H9 (cell line): ENCODE results near the gene PRKCB. TPM values are rescaled to one million over a fixed set of nuclear protein-coding genes. Genes with fewer than 3 reads are reported as not detected.
A peak's percentile ranks its signal among the peaks of the same experiment; 100 is the strongest.

ENCODE experiments used
- DNase-seq: peaks from one replicate; pipeline ENCODE4 v3.0.0-alpha.2; 2017
- H2AFZ ChIP-seq: one replicate; pipeline ENCODE4 v1.6.1; 2013; ENCODE audit warnings: mild to moderate bottlenecking, low read length, control low read depth, moderate library complexity
- H2AK5ac ChIP-seq: 2 replicates; pipeline ENCODE4 v1.6.1; 2013; ENCODE audit warnings: low read length, control low read depth, mixed read lengths; ENCODE audit not compliant: insufficient read length
- H2BK120ac ChIP-seq: one replicate; pipeline ENCODE4 v1.6.1; 2013; ENCODE audit warnings: low read depth, mild to moderate bottlenecking, low read length, control low read depth, inconsistent platforms; ENCODE audit not compliant: poor library complexity, severe bottlenecking
- H2BK12ac ChIP-seq: 2 replicates; pipeline ENCODE4 v1.6.1; 2013; ENCODE audit warnings: low read length, control low read depth, mixed read lengths, low read depth; ENCODE audit not compliant: insufficient read length
- H2BK15ac ChIP-seq: 2 replicates; pipeline ENCODE4 v1.6.1; 2013; ENCODE audit warnings: low read depth, low read length, control low read depth
- H2BK20ac ChIP-seq: one replicate; pipeline ENCODE4 v1.6.1; 2013; ENCODE audit warnings: low read depth, mild to moderate bottlenecking, low read length, control low read depth, inconsistent platforms; ENCODE audit not compliant: poor library complexity, severe bottlenecking
- H2BK5ac ChIP-seq: 2 replicates; pipeline ENCODE4 v1.6.1; 2013; ENCODE audit warnings: low read length, control low read depth, mixed read lengths; ENCODE audit not compliant: insufficient read length
- H3K14ac ChIP-seq: 2 replicates; pipeline ENCODE4 v1.6.1; 2013; ENCODE audit warnings: low read length, control low read depth; ENCODE audit not compliant: insufficient read depth
- H3K18ac ChIP-seq: 2 replicates; pipeline ENCODE4 v1.6.1; 2013; ENCODE audit warnings: low read depth, mild to moderate bottlenecking, mixed read lengths, low read length, control low read depth; ENCODE audit not compliant: insufficient read length
- H3K23ac ChIP-seq: 2 replicates; pipeline ENCODE4 v1.6.1; 2013; ENCODE audit warnings: low read length, control low read depth, mixed read lengths, low read depth; ENCODE audit not compliant: insufficient read length
- H3K23me2 ChIP-seq: 2 replicates; pipeline ENCODE4 v1.6.1; 2013; ENCODE audit warnings: low read depth, mild to moderate bottlenecking, mixed read lengths, low read length, control low read depth; ENCODE audit not compliant: insufficient read length, poor library complexity, severe bottlenecking
- H3K27ac ChIP-seq: 2 replicates; pipeline ENCODE4 v1.5.1; 2013; ENCODE audit warnings: low read length, control low read depth, mixed read lengths, low read depth; ENCODE audit not compliant: insufficient read length
- H3K27me3 ChIP-seq: 2 replicates; pipeline ENCODE4 v1.6.1; 2013; ENCODE audit warnings: low read length, control low read depth, inconsistent platforms; ENCODE audit not compliant: insufficient read depth
- H3K4ac ChIP-seq: 2 replicates; pipeline ENCODE4 v1.6.1; 2013; ENCODE audit warnings: low read depth, mild to moderate bottlenecking, control low read depth, inconsistent platforms, low read length, moderate library complexity
- H3K4me1 ChIP-seq: 2 replicates; pipeline ENCODE4 v1.6.1; 2013; ENCODE audit warnings: low read length, control low read depth, inconsistent platforms; ENCODE audit not compliant: insufficient read depth
- H3K4me2 ChIP-seq: 2 replicates; pipeline ENCODE4 v1.6.1; 2013; ENCODE audit warnings: low read length, control low read depth, mixed read lengths; ENCODE audit not compliant: insufficient read length, insufficient read depth
- H3K56ac ChIP-seq: 2 replicates; pipeline ENCODE4 v1.6.1; 2013; ENCODE audit warnings: low read depth, mild to moderate bottlenecking, mixed read lengths, low read length, control low read depth; ENCODE audit not compliant: insufficient read length
- H3K79me1 ChIP-seq: 2 replicates; pipeline ENCODE4 v1.6.1; 2013; ENCODE audit warnings: low read depth, mild to moderate bottlenecking, moderate library complexity, low read length, control low read depth, inconsistent platforms; ENCODE audit not compliant: insufficient read depth, poor library complexity, severe bottlenecking
- H3K79me2 ChIP-seq: 2 replicates; pipeline ENCODE4 v1.6.1; 2013; ENCODE audit warnings: low read length, control low read depth, inconsistent platforms; ENCODE audit not compliant: insufficient read depth
- H3K9ac ChIP-seq: 2 replicates; pipeline ENCODE4 v1.6.1; 2013; ENCODE audit warnings: low read length, control low read depth, mixed read lengths; ENCODE audit not compliant: insufficient read length; ENCODE audit errors: extremely low read depth
- H3K9me3 ChIP-seq: one replicate; pipeline ENCODE4 v1.6.1; 2013; ENCODE audit warnings: low read depth, low read length, inconsistent platforms; ENCODE audit not compliant: control insufficient read depth
- H3T11ph ChIP-seq: one replicate; pipeline ENCODE4 v1.6.1; 2013; ENCODE audit warnings: mild to moderate bottlenecking, low read length, control low read depth, inconsistent platforms
- H4K20me1 ChIP-seq: one replicate; pipeline ENCODE4 v1.6.1; 2013; ENCODE audit not compliant: control insufficient read depth, insufficient read length, insufficient read depth
- H4K5ac ChIP-seq: 2 replicates; pipeline ENCODE4 v1.6.1; 2013; ENCODE audit warnings: low read depth, mild to moderate bottlenecking, mixed read lengths, low read length, control low read depth; ENCODE audit not compliant: insufficient read length
- H4K8ac ChIP-seq: replicated peaks from 2 replicates; pipeline ENCODE4 v1.6.1; 2013; ENCODE audit warnings: low read length, control low read depth, mixed read lengths, low read depth; ENCODE audit not compliant: insufficient read length
- H4K91ac ChIP-seq: 2 replicates; pipeline ENCODE4 v1.6.1; 2013; ENCODE audit warnings: low read depth, mild to moderate bottlenecking, moderate library complexity, mixed read lengths, low read length, control low read depth; ENCODE audit not compliant: insufficient read length
- H3K27ac Mint-ChIP-seq, 3 experiments: 2 replicates in 2 of 3; 3 replicates in 1 of 3; pipeline ENCODE4 v1.8.0; 2020 to 2021; ENCODE audit warnings: mixed read lengths in 3 of 3, mild to moderate bottlenecking in 1 of 3, moderate library complexity in 1 of 3
- H3K27me3 Mint-ChIP-seq: 2 replicates; pipeline ENCODE4 v1.8.0; 2021; ENCODE audit warnings: low read depth, mild to moderate bottlenecking, moderate library complexity, mixed read lengths
- H3K36me3 Mint-ChIP-seq, 3 experiments: 2 replicates in 2 of 3; 3 replicates in 1 of 3; pipeline ENCODE4 v1.8.0; 2020 to 2021; ENCODE audit warnings: low read depth in 3 of 3, mixed read lengths in 3 of 3; ENCODE audit not compliant: insufficient read depth in 1 of 3
- H3K4me1 Mint-ChIP-seq, 2 experiments: 2 replicates each; pipeline ENCODE4 v1.8.0; 2020; ENCODE audit warnings: mixed read lengths in 2 of 2
- H3K4me3 Mint-ChIP-seq, 2 experiments: 2 replicates in 1 of 2; 3 replicates in 1 of 2; pipeline ENCODE4 v1.8.0; 2020 to 2021; ENCODE audit warnings: mild to moderate bottlenecking in 2 of 2, mixed read lengths in 2 of 2, moderate library complexity in 1 of 2
- H3K9me3 Mint-ChIP-seq, 2 experiments: 2 replicates in 1 of 2; 3 replicates in 1 of 2; pipeline ENCODE4 v1.8.0; 2020; ENCODE audit warnings: mild to moderate bottlenecking in 2 of 2, mixed read lengths in 2 of 2, moderate library complexity in 1 of 2
- WGBS: extraction: QIAGEN DNeasy Blood & Tissue Kit; methylation state at CpG from one replicate; pipeline ENCODE4 v1.1.7; 2013; ENCODE audit warnings: missing lambda C conversion rate, low lambda C conversion rate, mixed read lengths; ENCODE audit not compliant: insufficient read length; ENCODE audit errors: extremely low coverage; 5-methylcytosine and 5-hydroxymethylcytosine counted together
- total RNA-seq: library from RNA; stranded (reverse); gene quantifications from 2 replicates; pipeline ENCODE4 v1.2.1, GENCODE V29; 2021
- TF ChIP-seq, protein P1 (sequence below): fragments of 200-600 bp; sonication (generic); conservative IDR thresholded peaks from 3 replicates; pipeline ENCODE4 v1.8.0; 2021; ENCODE audit warnings: antibody characterized with exemption, mild to moderate bottlenecking

Gene PRKCB
- total RNA-seq, 1 experiment from 2014 or later, result 7.0 TPM

DNA sequence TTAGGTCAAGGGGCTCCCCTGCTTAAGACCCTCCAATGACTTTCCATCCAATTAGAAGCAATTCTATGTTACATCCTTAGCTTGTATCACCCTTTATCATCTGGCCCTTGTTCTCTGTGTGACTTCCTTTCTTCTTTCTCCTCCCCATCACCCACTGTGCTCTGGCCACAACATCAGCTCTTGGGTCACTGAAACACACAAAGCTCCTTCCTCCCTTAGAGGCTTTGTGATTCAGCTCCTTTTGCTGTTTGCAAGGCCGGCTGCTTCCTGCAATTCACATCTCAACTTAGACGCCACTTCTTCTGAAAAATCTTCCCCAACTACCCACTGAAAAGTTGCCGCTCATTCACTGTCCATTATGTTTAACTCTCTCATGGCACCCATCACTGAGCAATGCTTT lies 289.4 kb downstream of the PRKCB start:
- Mint-ChIP-seq H3K9me3 (no peaks in the 10 kb centered on the region), H3K27me3 (no peaks in the 10 kb centered on the region), H3K4me3 (no peak overlapping the region), H3K27ac (peak overlapping the region; percentile 6 to 21 (median 13); a peak in 5 of 7 replicates), H3K36me3 (peaks cover 0 to 2% (median 0%) of the 10 kb centered on the region in 3 experiments; a peak in 2 of 7 replicates), H3K4me1 (peaks cover 27 to 30% of the 10 kb centered on the region in 2 experiments)
- Histone ChIP-seq H4K8ac (no peak overlapping the region), H3T11ph (no peak overlapping the region), H3K23ac (no peak overlapping the region), H3K14ac (no peak overlapping the region), H3K79me2 (no peaks in the 10 kb centered on the region), H2AFZ (no peak overlapping the region), H2AK5ac (no peak overlapping the region), H2BK12ac (no peak overlapping the region), H3K27ac (no peak overlapping the region), H4K91ac (no peak overlapping the region), H2BK120ac (no peak overlapping the region), H3K56ac (no peak overlapping the region), H3K27me3 (no peaks in the 10 kb centered on the region), H3K23me2 (no peaks in the 10 kb centered on the region), H2BK20ac (no peak overlapping the region), H3K9ac (no peak overlapping the region), H3K79me1 (no peaks in the 10 kb centered on the region), H3K4me2 (no peak overlapping the region), H3K4me1 (peaks cover 6% of the 10 kb centered on the region; the same call in 1 of the 2 replicates), H3K18ac (no peak overlapping the region), H4K20me1 (no peaks in the 10 kb centered on the region), H2BK5ac (no peak overlapping the region), H2BK15ac (no peak overlapping the region), H3K4ac (no peak overlapping the region), H3K9me3 (no peaks in the 10 kb centered on the region), H4K5ac (no peak overlapping the region)
- no peak for DNase-seq
- TF ChIP-seq, protein P1, sequence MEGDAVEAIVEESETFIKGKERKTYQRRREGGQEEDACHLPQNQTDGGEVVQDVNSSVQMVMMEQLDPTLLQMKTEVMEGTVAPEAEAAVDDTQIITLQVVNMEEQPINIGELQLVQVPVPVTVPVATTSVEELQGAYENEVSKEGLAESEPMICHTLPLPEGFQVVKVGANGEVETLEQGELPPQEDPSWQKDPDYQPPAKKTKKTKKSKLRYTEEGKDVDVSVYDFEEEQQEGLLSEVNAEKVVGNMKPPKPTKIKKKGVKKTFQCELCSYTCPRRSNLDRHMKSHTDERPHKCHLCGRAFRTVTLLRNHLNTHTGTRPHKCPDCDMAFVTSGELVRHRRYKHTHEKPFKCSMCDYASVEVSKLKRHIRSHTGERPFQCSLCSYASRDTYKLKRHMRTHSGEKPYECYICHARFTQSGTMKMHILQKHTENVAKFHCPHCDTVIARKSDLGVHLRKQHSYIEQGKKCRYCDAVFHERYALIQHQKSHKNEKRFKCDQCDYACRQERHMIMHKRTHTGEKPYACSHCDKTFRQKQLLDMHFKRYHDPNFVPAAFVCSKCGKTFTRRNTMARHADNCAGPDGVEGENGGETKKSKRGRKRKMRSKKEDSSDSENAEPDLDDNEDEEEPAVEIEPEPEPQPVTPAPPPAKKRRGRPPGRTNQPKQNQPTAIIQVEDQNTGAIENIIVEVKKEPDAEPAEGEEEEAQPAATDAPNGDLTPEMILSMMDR, result no peak
- WGBS, result no CpG with 5 or more reads among the region's 3 CpGs
